ENCODE data around the gene LEMD2.
A peak's percentile ranks its signal among the peaks of the same experiment; 100 is the strongest.

Gene LEMD2

GRCh38 chr6:33794910-33795623, 6.1 kb upstream of the LEMD2 start:
- no peak for DNase-seq (ENCODE audit: low spot score)

- no peak for DNase-seq (ENCODE audit: low spot score)
Observed at GRCh38 chr6:33792981-33793380, 4.1 kb upstream of the LEMD2 start.

- no peak for DNase-seq (ENCODE audit: low spot score)
Observed at GRCh38 chr6:33791620-33792019, 2.7 kb upstream of the LEMD2 start.

- DNase-seq (ENCODE audit: low spot score), result no peak
Observed at GRCh38 chr6:33790910-33791309, 2.0 kb upstream of the LEMD2 start.

- DNase-seq (ENCODE audit: low spot score), result no peak
Observed at GRCh38 chr6:33790379-33790778, 1.4 kb upstream of the LEMD2 start.

GRCh38 chr6:33789550-33789895, 593 bp upstream of the LEMD2 start:
- DNase-seq (ENCODE audit: low spot score), result no peak

- peak; percentile 76 for DNase-seq (ENCODE audit: low spot score)
Observed at GRCh38 chr6:33787954-33788693, 806 bp downstream of the LEMD2 start.

- DNase-seq (ENCODE audit: low spot score), result no peak
Observed at GRCh38 chr6:33787346-33787953, 1.5 kb downstream of the LEMD2 start.

- DNase-seq (ENCODE audit: low spot score), result no peak
Observed at GRCh38 chr6:33786736-33787135, 2.2 kb downstream of the LEMD2 start.

- no peak for DNase-seq (ENCODE audit: low spot score)
Observed at GRCh38 chr6:33785778-33786177, 3.2 kb downstream of the LEMD2 start.

GRCh38 chr6:33784787-33785186, 4.1 kb downstream of the LEMD2 start:
- DNase-seq (ENCODE audit: low spot score), result no peak

GRCh38 chr6:33783781-33784520, 5.0 kb downstream of the LEMD2 start:
- no peak for DNase-seq (ENCODE audit: low spot score)

- DNase-seq (ENCODE audit: low spot score), result no peak
Observed at GRCh38 chr6:33782561-33782960, 6.4 kb downstream of the LEMD2 start.

- no peak for DNase-seq (ENCODE audit: low spot score)
Observed at GRCh38 chr6:33781131-33781975, 7.6 kb downstream of the LEMD2 start.

GRCh38 chr6:33779895-33780294, 9.0 kb downstream of the LEMD2 start:
- DNase-seq (ENCODE audit: low spot score), result no peak

- DNase-seq (ENCODE audit: low spot score), result no peak
Observed at GRCh38 chr6:33779290-33779689, 9.6 kb downstream of the LEMD2 start.

GRCh38 chr6:33778444-33779121, 10.3 kb downstream of the LEMD2 start:
- no peak for DNase-seq (ENCODE audit: low spot score)

- DNase-seq (ENCODE audit: low spot score), result no peak
Observed at GRCh38 chr6:33777398-33778388, 11.2 kb downstream of the LEMD2 start.

- no peak for DNase-seq (ENCODE audit: low spot score)
Observed at GRCh38 chr6:33776764-33777163, 12.2 kb downstream of the LEMD2 start.

- no peak for DNase-seq (ENCODE audit: low spot score)
Observed at GRCh38 chr6:33776186-33776585, 12.7 kb downstream of the LEMD2 start.
